ENCODE data around the gene IL31.

GRCh38 chr12:122192441-122192840 lies 18.4 kb upstream of the IL31 start:
- TF ChIP-seq, protein P1, sequence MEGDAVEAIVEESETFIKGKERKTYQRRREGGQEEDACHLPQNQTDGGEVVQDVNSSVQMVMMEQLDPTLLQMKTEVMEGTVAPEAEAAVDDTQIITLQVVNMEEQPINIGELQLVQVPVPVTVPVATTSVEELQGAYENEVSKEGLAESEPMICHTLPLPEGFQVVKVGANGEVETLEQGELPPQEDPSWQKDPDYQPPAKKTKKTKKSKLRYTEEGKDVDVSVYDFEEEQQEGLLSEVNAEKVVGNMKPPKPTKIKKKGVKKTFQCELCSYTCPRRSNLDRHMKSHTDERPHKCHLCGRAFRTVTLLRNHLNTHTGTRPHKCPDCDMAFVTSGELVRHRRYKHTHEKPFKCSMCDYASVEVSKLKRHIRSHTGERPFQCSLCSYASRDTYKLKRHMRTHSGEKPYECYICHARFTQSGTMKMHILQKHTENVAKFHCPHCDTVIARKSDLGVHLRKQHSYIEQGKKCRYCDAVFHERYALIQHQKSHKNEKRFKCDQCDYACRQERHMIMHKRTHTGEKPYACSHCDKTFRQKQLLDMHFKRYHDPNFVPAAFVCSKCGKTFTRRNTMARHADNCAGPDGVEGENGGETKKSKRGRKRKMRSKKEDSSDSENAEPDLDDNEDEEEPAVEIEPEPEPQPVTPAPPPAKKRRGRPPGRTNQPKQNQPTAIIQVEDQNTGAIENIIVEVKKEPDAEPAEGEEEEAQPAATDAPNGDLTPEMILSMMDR (IDR thresholded peaks at IDR 0.05; ENCODE audit: low read length), result no peak
- TF ChIP-seq EZH2 (optimal IDR thresholded peaks at IDR 0.05; ENCODE audit: low read depth, low read length) (no peak), EZH2phosphoT487 (IDR thresholded peaks at IDR 0.05; ENCODE audit: low read length) (no peak)
